Measurements from ENCODE around the gene GREB1.

GREB1 gene

GRCh38 chr2:11616097-11616687 lies 82.3 kb downstream of the GREB1 start:
- Histone ChIP-seq H3K18ac (ENCODE audit: low read length) (no peak overlapping the region), H3K27me3 (ENCODE audit: insufficient read depth, low read length) (no peaks in the 10 kb centered on the region), H3K4me3 (ENCODE audit: low read depth, low read length) (no peak overlapping the region), H4K12ac (ENCODE audit: low read depth, low read length) (no peak overlapping the region), H2BK12ac (ENCODE audit: low read length) (no peak overlapping the region), H4K8ac (ENCODE audit: low read depth, low read length) (no peak overlapping the region), H3K36me3 (ENCODE audit: control insufficient read depth in 1 of 2, insufficient read depth in 2 of 2, low read length in 2 of 2) (peaks cover 16 to 17% of the 10 kb centered on the region in 2 experiments), H3K79me1 (ENCODE audit: low read length) (no peaks in the 10 kb centered on the region), H2AK5ac (ENCODE audit: low read length) (no peak overlapping the region), H3K23ac (ENCODE audit: low read length) (no peak overlapping the region), H2BK120ac (ENCODE audit: insufficient read depth, low read length, poor library complexity) (no peak overlapping the region), H2BK5ac (ENCODE audit: low read depth, low read length, poor library complexity) (no peak overlapping the region), H3K9me3 (ENCODE audit: insufficient read depth, low read depth, low read length) (peaks cover 2% of the 10 kb centered on the region), H3K9ac (ENCODE audit: low read length) (no peak overlapping the region), H3K4me1 (ENCODE audit: control insufficient read depth in 1 of 2, insufficient read depth in 2 of 2, low read length in 2 of 2) (no peaks in the 10 kb centered on the region), H2AFZ (ENCODE audit: insufficient read depth, low read length, poor library complexity) (no peak overlapping the region), H3K27ac (ENCODE audit: low read depth, low read length) (no peak overlapping the region), H3K14ac (ENCODE audit: low read length) (no peak overlapping the region), H3K79me2 (ENCODE audit: control insufficient read depth, insufficient read depth, low read length, poor library complexity) (no peaks in the 10 kb centered on the region), H3K4ac (ENCODE audit: low read depth, low read length) (no peak overlapping the region), H3K4me2 (ENCODE audit: low read length) (no peak overlapping the region), H4K91ac (ENCODE audit: low read depth, low read length) (no peak overlapping the region)
- WGBS (ENCODE audit: extremely low coverage, insufficient coverage, insufficient read length), result no CpG with 5 or more reads among the region's 14 CpGs
- DNase-seq, result no peak

GRCh38 chr2:11616851-11617415 lies 83.1 kb downstream of the GREB1 start:
- Histone ChIP-seq H3K4me2 (ENCODE audit: low read length) (no peak overlapping the region), H2AFZ (ENCODE audit: insufficient read depth, low read length, poor library complexity) (no peak overlapping the region), H4K8ac (ENCODE audit: low read depth, low read length) (no peak overlapping the region), H2BK5ac (ENCODE audit: low read depth, low read length, poor library complexity) (no peak overlapping the region), H3K79me1 (ENCODE audit: low read length) (no peaks in the 10 kb centered on the region), H3K36me3 (ENCODE audit: control insufficient read depth in 1 of 2, insufficient read depth in 2 of 2, low read length in 2 of 2) (peaks cover 16 to 17% of the 10 kb centered on the region in 2 experiments), H3K9ac (ENCODE audit: low read length) (no peak overlapping the region), H3K27ac (ENCODE audit: low read depth, low read length) (no peak overlapping the region), H3K79me2 (ENCODE audit: control insufficient read depth, insufficient read depth, low read length, poor library complexity) (no peaks in the 10 kb centered on the region), H3K18ac (ENCODE audit: low read length) (no peak overlapping the region), H4K91ac (ENCODE audit: low read depth, low read length) (no peak overlapping the region), H3K4me3 (ENCODE audit: low read depth, low read length) (no peak overlapping the region), H3K4me1 (ENCODE audit: control insufficient read depth in 1 of 2, insufficient read depth in 2 of 2, low read length in 2 of 2) (no peaks in the 10 kb centered on the region), H3K9me3 (ENCODE audit: insufficient read depth, low read depth, low read length) (no peaks in the 10 kb centered on the region), H3K14ac (ENCODE audit: low read length) (no peak overlapping the region), H3K23ac (ENCODE audit: low read length) (no peak overlapping the region), H2BK12ac (ENCODE audit: low read length) (no peak overlapping the region), H3K27me3 (ENCODE audit: insufficient read depth, low read length) (no peaks in the 10 kb centered on the region), H2BK120ac (ENCODE audit: insufficient read depth, low read length, poor library complexity) (no peak overlapping the region), H3K4ac (ENCODE audit: low read depth, low read length) (no peak overlapping the region), H2AK5ac (ENCODE audit: low read length) (no peak overlapping the region), H4K12ac (ENCODE audit: low read depth, low read length) (no peak overlapping the region)
- no CpG with 5 or more reads among the region's 19 CpGs for WGBS (ENCODE audit: extremely low coverage, insufficient coverage, insufficient read length)
- DNase-seq, result no peak

GRCh38 chr2:11617527-11617926 lies 83.7 kb downstream of the GREB1 start:
- Histone ChIP-seq H3K4me2 (ENCODE audit: low read length) (no peak overlapping the region), H3K36me3 (ENCODE audit: control insufficient read depth in 1 of 2, insufficient read depth in 2 of 2, low read length in 2 of 2) (peaks cover 14 to 17% of the 10 kb centered on the region in 2 experiments), H2BK120ac (ENCODE audit: insufficient read depth, low read length, poor library complexity) (no peak overlapping the region), H2AFZ (ENCODE audit: insufficient read depth, low read length, poor library complexity) (no peak overlapping the region), H3K27me3 (ENCODE audit: insufficient read depth, low read length) (no peaks in the 10 kb centered on the region), H3K4me1 (ENCODE audit: control insufficient read depth in 1 of 2, insufficient read depth in 2 of 2, low read length in 2 of 2) (peaks cover under 1% of the 10 kb centered on the region in 2 experiments), H3K9me3 (ENCODE audit: insufficient read depth, low read depth, low read length) (no peaks in the 10 kb centered on the region), H3K27ac (ENCODE audit: low read depth, low read length) (no peak overlapping the region), H2BK12ac (ENCODE audit: low read length) (no peak overlapping the region), H2BK5ac (ENCODE audit: low read depth, low read length, poor library complexity) (no peak overlapping the region), H3K79me1 (ENCODE audit: low read length) (no peaks in the 10 kb centered on the region), H4K91ac (ENCODE audit: low read depth, low read length) (no peak overlapping the region), H3K9ac (ENCODE audit: low read length) (no peak overlapping the region), H3K4ac (ENCODE audit: low read depth, low read length) (no peak overlapping the region), H4K12ac (ENCODE audit: low read depth, low read length) (no peak overlapping the region), H3K4me3 (ENCODE audit: low read depth, low read length) (no peak overlapping the region), H3K14ac (ENCODE audit: low read length) (no peak overlapping the region), H4K8ac (ENCODE audit: low read depth, low read length) (no peak overlapping the region), H3K18ac (ENCODE audit: low read length) (no peak overlapping the region), H2AK5ac (ENCODE audit: low read length) (no peak overlapping the region), H3K79me2 (ENCODE audit: control insufficient read depth, insufficient read depth, low read length, poor library complexity) (no peaks in the 10 kb centered on the region), H3K23ac (ENCODE audit: low read length) (no peak overlapping the region)
- no CpG with 5 or more reads among the region's 14 CpGs for WGBS (ENCODE audit: extremely low coverage, insufficient coverage, insufficient read length)
- DNase-seq, result no peak

- Histone ChIP-seq H4K91ac (ENCODE audit: low read depth, low read length) (no peak overlapping the region), H2BK5ac (ENCODE audit: low read depth, low read length, poor library complexity) (no peak overlapping the region), H3K4me1 (ENCODE audit: control insufficient read depth in 1 of 2, insufficient read depth in 2 of 2, low read length in 2 of 2) (peaks cover 3% of the 10 kb centered on the region in 2 experiments), H4K12ac (ENCODE audit: low read depth, low read length) (no peak overlapping the region), H3K9me3 (ENCODE audit: insufficient read depth, low read depth, low read length) (no peaks in the 10 kb centered on the region), H3K18ac (ENCODE audit: low read length) (no peak overlapping the region), H3K4me2 (ENCODE audit: low read length) (no peak overlapping the region), H3K4me3 (ENCODE audit: low read depth, low read length) (no peak overlapping the region), H3K4ac (ENCODE audit: low read depth, low read length) (no peak overlapping the region), H3K23ac (ENCODE audit: low read length) (no peak overlapping the region), H3K27me3 (ENCODE audit: insufficient read depth, low read length) (no peaks in the 10 kb centered on the region), H2BK12ac (ENCODE audit: low read length) (no peak overlapping the region), H3K36me3 (ENCODE audit: control insufficient read depth in 1 of 2, insufficient read depth in 2 of 2, low read length in 2 of 2) (peaks cover 12 to 17% of the 10 kb centered on the region in 2 experiments), H3K27ac (ENCODE audit: low read depth, low read length) (no peak overlapping the region), H3K9ac (ENCODE audit: low read length) (no peak overlapping the region), H2AK5ac (ENCODE audit: low read length) (no peak overlapping the region), H3K14ac (ENCODE audit: low read length) (no peak overlapping the region), H2AFZ (ENCODE audit: insufficient read depth, low read length, poor library complexity) (no peak overlapping the region), H3K79me2 (ENCODE audit: control insufficient read depth, insufficient read depth, low read length, poor library complexity) (no peaks in the 10 kb centered on the region), H2BK120ac (ENCODE audit: insufficient read depth, low read length, poor library complexity) (no peak overlapping the region), H4K8ac (ENCODE audit: low read depth, low read length) (no peak overlapping the region), H3K79me1 (ENCODE audit: low read length) (no peaks in the 10 kb centered on the region)
- no CpG with 5 or more reads among the region's 33 CpGs for WGBS (ENCODE audit: extremely low coverage, insufficient coverage, insufficient read length)
- DNase-seq, result no peak
Measured at GRCh38 chr2:11617984-11618707, 84.3 kb downstream of the GREB1 start.

All from trophoblast cell (in vitro differentiated cells and primary cell).